ENCODE data around the gene SLC22A2. TPM values are rescaled to one million over a fixed set of nuclear protein-coding genes. Genes with fewer than 3 reads are reported as not detected.

The SLC22A2 gene
- total and polyA plus RNA-seq, 9 of the 15 experiments (the other 6 are each of a cell fraction or from before 2014, with no cell fraction given): not detected

- intact Hi-C loops (cut with micrococcal nuclease) (no loop called here), in situ Hi-C loops (cut with MboI) (no loop called here)
- no TSS peak for BruUV-seq (replicated peaks)
- POLR2A ChIA-PET: no interaction called here
- DNase-seq (ENCODE audit: extremely low read depth in 1 of 4, low spot score in 3 of 4) (no peak), FAIRE-seq (no peak), ATAC-seq (no peak)
- no peak for TF ChIP-seq PRPF4 (IDR thresholded peaks at IDR 0.05; ENCODE audit: insufficient read depth, low read depth, low read length, poor library complexity, severe bottlenecking)
- TF ChIP-seq NR4A1 (CRISPR knock-in tag; IDR thresholded peaks at IDR 0.05): no peak
- no peak for TF ChIP-seq NR4A1 (tag; IDR thresholded peaks at IDR 0.05)
- TF ChIP-seq GABPB2 (CRISPR knock-in tag; conservative IDR thresholded peaks at IDR 0.05): no peak
- TF ChIP-seq TSC22D4 (tag; IDR thresholded peaks at IDR 0.05): no peak
- TF ChIP-seq TFAM (CRISPR knock-in tag; conservative IDR thresholded peaks at IDR 0.05): no peak
- no peak for TF ChIP-seq TBP (optimal IDR thresholded peaks at IDR 0.05; ENCODE audit: low read depth, low read length)
- TF ChIP-seq MTA3 (IDR thresholded peaks at IDR 0.05; ENCODE audit: borderline replicate concordance): no peak
- no peak for TF ChIP-seq GTF2A2 (tag; IDR thresholded peaks at IDR 0.05)
- TF ChIP-seq, protein P1, sequence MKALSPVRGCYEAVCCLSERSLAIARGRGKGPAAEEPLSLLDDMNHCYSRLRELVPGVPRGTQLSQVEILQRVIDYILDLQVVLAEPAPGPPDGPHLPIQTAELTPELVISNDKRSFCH (CRISPR knock-in tag; IDR thresholded peaks at IDR 0.05): no peak
- TF ChIP-seq, protein P1 (tag; IDR thresholded peaks at IDR 0.05): no peak
- TF ChIP-seq PHF8 (IDR thresholded peaks at IDR 0.05; ENCODE audit: borderline replicate concordance, low read length): no peak
- no peak for TF ChIP-seq SAFB (IDR thresholded peaks at IDR 0.05; ENCODE audit: borderline replicate concordance, low read depth, low read length)
- no peak for TF ChIP-seq ZNF197 (CRISPR knock-in tag; IDR thresholded peaks at IDR 0.05; ENCODE audit: low read depth)
- TF ChIP-seq BRD4 (IDR thresholded peaks at IDR 0.05): no peak
- TF ChIP-seq ILK (tag; IDR thresholded peaks at IDR 0.05; ENCODE audit: borderline replicate concordance, low read depth): no peak
- Histone ChIP-seq H3K79me2 (ENCODE audit: control insufficient read depth, insufficient read depth, low read length) (no peaks in the 10 kb centered on the region), H3K27ac (ENCODE audit: extremely low read depth, low read depth, low read length) (no peak overlapping the region), H4K20me1 (replicated peaks; ENCODE audit: control insufficient read depth, insufficient read depth, low read length) (no peaks in the 10 kb centered on the region), H3K27me3 (ENCODE audit: control insufficient read depth in 2 of 2, insufficient read depth in 2 of 2, low read length in 2 of 2) (no peaks in the 10 kb centered on the region), H3K4me1 (replicated peaks in 1 of 2; ENCODE audit: control insufficient read depth in 2 of 2, insufficient read depth in 2 of 2, low read length in 2 of 2) (no peaks in the 10 kb centered on the region), H3K9ac (ENCODE audit: insufficient read depth in 1 of 2, low read depth in 2 of 2, low read length in 2 of 2) (no peak overlapping the region), H3K36me3 (ENCODE audit: control insufficient read depth, insufficient read depth, low read length) (no peaks in the 10 kb centered on the region), H3K4me2 (ENCODE audit: insufficient read depth, low read length) (no peak overlapping the region), H3K9me3 (replicated peaks; ENCODE audit: control insufficient read depth, insufficient read depth, low read depth, low read length) (peaks cover 10% of the 10 kb centered on the region), H3K4me3 (no peak overlapping the region), H3K9me1 (ENCODE audit: control insufficient read depth, insufficient read depth, low read length) (no peaks in the 10 kb centered on the region), H2AFZ (ENCODE audit: low read depth, low read length) (no peak overlapping the region)
- CTCF ChIA-PET (ENCODE audit: low intra/inter-chr PET ratio): no interaction called here
- 2% methylated on average over 4 of the region's 4 CpGs for whole genome bisulfite sequencing (ENCODE audit: insufficient coverage, low coverage, missing lambda C conversion rate)
Observed at GRCh38 chr6:160217863-160218262, 40.8 kb downstream of the SLC22A2 start.

Data from K562 (cell line).